Cardiac fibroblast (primary cell): Measurements from ENCODE around the gene GTPBP1.

Experiments used
- DNase-seq, 2 donors: peaks; one replicate each; pipeline versions ENCODE4 v3.0.0 to v3.0.0-alpha.2; 2010; ENCODE audit warnings: low read depth in 2 of 2
- H3K4me3 ChIP-seq, 2 donors: replicated peaks in 1 of 2; 1 replicate in 1 of 2; 2 replicates in 1 of 2; pipeline ENCODE4 v1.5.1; 2011; ENCODE audit warnings: low read depth in 2 of 2, low read length in 2 of 2, mild to moderate bottlenecking in 2 of 2, moderate library complexity in 1 of 2
- CTCF ChIP-seq: IDR thresholded peaks from one replicate; pipeline ENCODE4 v1.5.1; 2011; ENCODE audit warnings: low read depth, mild to moderate bottlenecking, low read length, inconsistent platforms

The GTPBP1 gene

DNA sequence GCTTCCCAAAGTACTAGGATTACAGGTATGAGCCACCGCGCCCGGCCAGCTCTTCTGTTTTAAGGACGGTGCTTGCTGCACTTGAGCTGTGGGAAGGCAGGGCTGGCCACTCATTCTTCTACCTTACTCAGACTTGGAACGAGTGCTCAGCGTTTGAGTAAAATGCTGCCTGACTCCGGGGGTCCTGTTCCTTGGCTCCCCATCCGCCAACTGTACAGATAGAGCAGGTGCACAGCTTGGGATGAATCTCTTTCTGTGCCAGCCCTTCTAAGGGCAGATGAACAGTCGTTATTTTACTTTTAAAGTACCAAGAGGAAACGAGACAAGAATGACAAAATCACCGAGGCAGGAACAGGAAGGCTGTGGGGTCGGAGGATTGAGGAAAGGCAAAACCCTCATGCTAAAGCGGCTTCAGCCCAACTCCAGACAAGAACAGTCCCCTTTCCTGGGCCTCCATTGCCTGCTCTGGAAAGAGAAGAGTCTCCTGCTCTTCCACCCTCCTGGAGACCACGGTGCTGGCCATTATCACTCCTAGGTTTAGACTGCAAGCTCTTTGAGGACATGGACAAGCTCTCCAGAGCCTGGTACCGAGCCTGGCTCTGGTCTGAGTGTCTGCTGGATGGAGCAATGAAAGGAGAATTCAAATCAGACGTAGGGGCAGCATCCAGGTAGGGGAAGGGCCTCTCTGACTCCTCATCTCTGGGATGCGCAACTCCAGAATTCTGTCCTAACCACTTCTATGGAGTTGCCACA, 51.1 kb downstream of the GTPBP1 start:
- no peak for TF ChIP-seq CTCF
- DNase-seq, result no peak
- no peak overlapping the region for H3K4me3 ChIP-seq

DNA sequence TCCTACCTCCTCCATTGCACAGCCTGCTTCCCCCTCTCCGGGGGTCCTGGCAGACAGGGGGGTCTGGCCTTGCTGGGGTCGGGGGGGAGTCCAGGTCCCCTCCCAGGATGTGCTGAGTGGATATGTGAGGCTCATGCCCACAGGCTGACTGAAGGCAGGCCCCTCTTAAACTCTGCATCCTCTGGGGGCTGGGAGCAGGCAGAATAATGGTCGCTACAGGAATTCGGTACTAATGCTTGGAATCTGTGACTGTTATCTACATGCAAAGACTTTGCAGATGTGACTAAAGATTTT, 51.7 kb downstream of the GTPBP1 start:
- no peak for TF ChIP-seq CTCF
- no peak overlapping the region for H3K4me3 ChIP-seq
- DNase-seq, result no peak

- H3K4me3 ChIP-seq, result no peak overlapping the region
- no peak for DNase-seq
- no peak for TF ChIP-seq CTCF
Observed at GRCh38 chr22:38758276-38758945, 52.7 kb downstream of the GTPBP1 start.

- no peak for DNase-seq
- TF ChIP-seq CTCF, result no peak
- H3K4me3 ChIP-seq, result no peak overlapping the region
Observed at GRCh38 chr22:38759005-38759404, 53.3 kb downstream of the GTPBP1 start.

DNA sequence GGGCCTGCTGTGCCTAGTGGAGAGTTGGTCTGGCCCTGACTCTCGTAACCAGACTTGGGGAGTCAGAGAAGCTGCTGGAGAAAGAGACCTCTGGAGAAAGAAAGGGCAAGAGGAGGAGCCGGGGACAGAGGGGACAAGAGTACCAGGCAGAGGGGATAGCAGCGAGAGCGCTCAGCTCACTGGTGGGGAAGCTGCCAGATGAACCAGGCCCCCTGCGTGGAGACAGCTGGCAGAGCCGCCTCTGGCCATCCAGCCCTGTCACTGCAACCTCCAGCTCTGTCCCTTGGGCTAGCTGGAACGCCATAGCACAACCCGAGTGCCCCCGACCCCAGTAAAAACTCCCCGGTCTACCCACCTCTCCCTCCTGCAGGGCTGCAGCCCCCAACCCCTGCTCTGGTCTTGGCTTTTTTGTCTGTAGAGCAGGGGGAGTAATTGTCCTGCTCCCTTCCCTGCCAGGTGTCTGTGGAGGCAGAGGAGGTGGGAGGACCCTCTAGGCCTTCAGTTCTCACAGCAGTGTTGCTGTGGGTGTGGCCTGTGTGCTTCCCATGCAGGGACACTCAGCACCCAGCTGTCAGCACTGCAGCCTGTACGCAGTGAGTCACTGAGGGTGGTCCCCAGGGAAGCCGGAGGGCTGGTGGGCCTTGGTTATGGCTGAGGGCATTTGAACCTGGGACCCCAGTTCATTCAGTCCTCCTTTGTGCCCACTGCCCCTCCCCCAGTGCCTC, 54.9 kb downstream of the GTPBP1 start:
- DNase-seq, result peak; percentile 54 to 72

More for the DNA sequence above, 54.9 kb downstream of the GTPBP1 start:
- TF ChIP-seq CTCF, result no peak
- no peak overlapping the region for H3K4me3 ChIP-seq
